Mammary epithelial cell (primary cell): ENCODE measurements around the gene MIER2.

ENCODE experiments used
- CTCF ChIP-seq, 2 donors: IDR thresholded peaks in 1 of 2; conservative IDR thresholded peaks in 1 of 2; 2 replicates each; pipeline ENCODE4 v1.5.1; 2011 to 2012; ENCODE audit warnings: inconsistent platforms in 2 of 2, low read length in 2 of 2, mild to moderate bottlenecking in 2 of 2, control low read depth in 1 of 2, low read depth in 1 of 2; ENCODE audit not compliant: insufficient read depth in 1 of 2; ENCODE audit errors: extremely low read depth in 1 of 2
- EZH2 ChIP-seq: IDR thresholded peaks from 2 replicates; pipeline ENCODE4 v1.6.1; 2012; ENCODE audit warnings: low read length, inconsistent platforms, borderline replicate concordance

- TF ChIP-seq CTCF (conservative IDR thresholded peaks at IDR 0.05 in 1 of 2, IDR thresholded peaks at IDR 0.05 in 1 of 2; ENCODE audit: extremely low read depth in 1 of 2, insufficient read depth in 1 of 2, low read depth in 1 of 2, low read length in 2 of 2): no peak
- TF ChIP-seq EZH2: no peak
Observed at GRCh38 chr19:355134-355533, 10.5 kb upstream of the MIER2 start.
